Glutamatergic neuron (in vitro differentiated cells): ENCODE measurements around the gene HIGD1C. TPM values are rescaled to one million over a fixed set of nuclear protein-coding genes. Genes with fewer than 3 reads are reported as not detected.
"Not testable (repeated sequence)": the region's sequence is repeated elsewhere in the genome, so short reads cannot be mapped to it uniquely, and the experiment has no call there.

ENCODE experiments used
- DNase-seq: peaks from one replicate; pipeline ENCODE4 v3.0.0; 2022
- H3K27ac Mint-ChIP-seq: one replicate; pipeline ENCODE4 v1.8.0; 2020; ENCODE audit warnings: mild to moderate bottlenecking, mixed read lengths, inconsistent platforms; ENCODE audit not compliant: unreplicated experiment
- H3K27me3 Mint-ChIP-seq: one replicate; pipeline ENCODE4 v1.8.0; 2020; ENCODE audit warnings: mild to moderate bottlenecking, moderate library complexity, mixed read lengths, inconsistent platforms; ENCODE audit not compliant: unreplicated experiment
- H3K36me3 Mint-ChIP-seq: one replicate; pipeline ENCODE4 v1.8.0; 2020; ENCODE audit warnings: mild to moderate bottlenecking, mixed read lengths, inconsistent platforms; ENCODE audit not compliant: unreplicated experiment
- H3K4me1 Mint-ChIP-seq: one replicate; pipeline ENCODE4 v1.8.0; 2020; ENCODE audit warnings: mild to moderate bottlenecking, low read depth, mixed read lengths, inconsistent platforms; ENCODE audit not compliant: unreplicated experiment
- H3K4me3 Mint-ChIP-seq: one replicate; pipeline ENCODE4 v1.8.0; 2020; ENCODE audit warnings: mild to moderate bottlenecking, mixed read lengths, inconsistent platforms; ENCODE audit not compliant: unreplicated experiment
- H3K9me3 Mint-ChIP-seq: one replicate; pipeline ENCODE4 v1.8.0; 2020; ENCODE audit warnings: mild to moderate bottlenecking, moderate library complexity, mixed read lengths, inconsistent platforms; ENCODE audit not compliant: unreplicated experiment
- CTCF ChIP-seq: fragments of 200-600 bp; sonication (generic); IDR thresholded peaks from one replicate; pipeline ENCODE4 v1.5.0; 2021; ENCODE audit not compliant: partially characterized antibody, unreplicated experiment
- total RNA-seq: library from RNA; stranded (reverse); fragmentation: NEBNext Ultra II Directional; extraction: Animal tissue kit (Norgen Biotek cat#: 25700); gene quantifications from one replicate; pipeline ENCODE4 v1.2.1, GENCODE V29; 2021; ENCODE audit not compliant: unreplicated experiment

Gene HIGD1C
- total RNA-seq, 1 donor from 2014 or later = not detected

DNA sequence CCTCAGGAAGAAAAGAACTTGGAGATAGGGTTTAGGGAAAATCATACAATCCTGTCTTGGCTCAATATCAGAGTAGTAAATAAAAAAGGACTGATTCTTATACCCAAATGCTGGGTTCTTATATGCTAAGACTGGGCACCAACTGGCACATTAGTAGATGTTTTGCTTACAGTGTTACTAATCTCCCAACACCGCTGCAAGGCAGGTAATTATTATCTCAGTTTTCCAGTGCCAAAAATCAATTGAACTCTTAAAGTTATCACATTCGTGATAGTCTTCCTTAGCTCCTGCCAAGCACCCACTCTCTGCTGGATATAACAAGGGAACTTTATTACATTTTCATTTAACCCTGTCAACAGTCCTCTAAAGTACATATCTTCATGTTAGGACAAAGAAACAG is 25.0 kb upstream of the HIGD1C start:
- H3K4me1 Mint-ChIP-seq = peaks cover 15% of the 10 kb centered on the region
- no peak for TF ChIP-seq CTCF
- no peaks in the 10 kb centered on the region for H3K9me3 Mint-ChIP-seq
- no peaks in the 10 kb centered on the region for H3K36me3 Mint-ChIP-seq
- DNase-seq = no peak
- no peak overlapping the region for H3K27ac Mint-ChIP-seq
- no peak overlapping the region for H3K4me3 Mint-ChIP-seq
- peaks cover 2% of the 10 kb centered on the region for H3K27me3 Mint-ChIP-seq

- Mint-ChIP-seq H3K36me3 (no peaks in the 10 kb centered on the region), H3K27ac (no peak overlapping the region), H3K4me3 (no peak overlapping the region), H3K9me3 (no peaks in the 10 kb centered on the region), H3K27me3 (peaks cover 2% of the 10 kb centered on the region), H3K4me1 (peaks cover 15% of the 10 kb centered on the region)
- no peak for DNase-seq
- TF ChIP-seq CTCF = no peak
Measured at GRCh38 chr12:50927766-50928224, 24.5 kb upstream of the HIGD1C start.

DNA sequence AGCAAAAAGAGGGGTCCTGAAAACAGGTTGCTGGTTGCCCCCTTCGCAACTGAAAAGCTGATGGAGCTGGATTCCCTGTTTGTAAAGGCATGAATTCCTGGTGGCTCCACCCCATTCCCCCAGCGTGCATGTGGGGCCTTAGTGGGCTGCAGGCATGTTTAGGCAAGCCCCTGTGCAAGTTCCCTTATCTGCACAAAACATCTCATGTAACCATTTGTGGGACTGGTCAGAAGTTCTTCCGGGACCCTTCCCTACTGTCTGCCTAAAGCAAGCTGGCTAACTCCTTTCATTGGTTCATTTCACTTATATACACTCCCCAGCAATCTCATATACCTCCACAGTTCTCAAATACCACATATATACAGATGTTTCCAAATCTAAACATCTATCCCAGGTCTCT is 24.0 kb upstream of the HIGD1C start:
- no peaks in the 10 kb centered on the region for H3K9me3 Mint-ChIP-seq
- no peak for DNase-seq
- H3K4me3 Mint-ChIP-seq = no peak overlapping the region
- no peaks in the 10 kb centered on the region for H3K36me3 Mint-ChIP-seq
- no peak overlapping the region for H3K27ac Mint-ChIP-seq
- peaks cover 15% of the 10 kb centered on the region for H3K4me1 Mint-ChIP-seq
- no peak for TF ChIP-seq CTCF
- H3K27me3 Mint-ChIP-seq = peaks cover 2% of the 10 kb centered on the region

GRCh38 chr12:50929831-50930230 is 22.5 kb upstream of the HIGD1C start:
- no peaks in the 10 kb centered on the region for H3K9me3 Mint-ChIP-seq
- TF ChIP-seq CTCF = no peak
- DNase-seq = no peak
- no peaks in the 10 kb centered on the region for H3K36me3 Mint-ChIP-seq
- H3K4me3 Mint-ChIP-seq = no peak overlapping the region
- H3K27ac Mint-ChIP-seq = no peak overlapping the region
- H3K4me1 Mint-ChIP-seq = peaks cover 7% of the 10 kb centered on the region
- H3K27me3 Mint-ChIP-seq = peaks cover 2% of the 10 kb centered on the region

GRCh38 chr12:50930477-50930876 is 21.9 kb upstream of the HIGD1C start:
- H3K4me1 Mint-ChIP-seq, H3K27me3 Mint-ChIP-seq, H3K4me3 Mint-ChIP-seq, H3K36me3 Mint-ChIP-seq, H3K27ac Mint-ChIP-seq, DNase-seq, H3K9me3 Mint-ChIP-seq: not testable (repeated sequence)
